ENCODE results near the gene MGME1. TPM values are rescaled to one million over a fixed set of nuclear protein-coding genes. Genes with fewer than 3 reads are reported as not detected.

MGME1 gene
- total RNA-seq, 2 experiments from 2014 or later = 28.2 to 30.5 TPM

- Mint-ChIP-seq H3K36me3 (ENCODE audit: low read depth) (peaks cover 48% of the 10 kb centered on the region), H3K9me3 (no peaks in the 10 kb centered on the region), H3K4me3 (no peak overlapping the region), H3K4me1 (ENCODE audit: low read depth) (peaks cover 24% of the 10 kb centered on the region), H3K27me3 (no peaks in the 10 kb centered on the region), H3K27ac (no peak overlapping the region)
- intact Hi-C loops (cut with micrococcal nuclease) = no loop called here
- no peak for ATAC-seq
- no peak for TF ChIP-seq CTCF (IDR thresholded peaks at IDR 0.05)
- DNase-seq = no peak
- ChIA-PET CTCF (no interaction called here), POLR2A (interaction anchor here (0.6 kb wide), 1 partner anchor 87 kb away, joined by 3 read pairs; no protein-coding TSS in a partner anchor)
Measured at GRCh38 chr20:17976305-17976704, 7.5 kb downstream of the MGME1 start.

- intact Hi-C loops (cut with micrococcal nuclease) = no loop called here
- no peaks in the 10 kb centered on the region for H3K9me3 Mint-ChIP-seq
- H3K27ac Mint-ChIP-seq = no peak overlapping the region
- ChIA-PET CTCF (interaction anchor here (1.3 kb wide), 1 partner anchor 10 kb away, joined by 3 read pairs; no protein-coding TSS in a partner anchor), POLR2A (interaction anchor here (0.6 to 2.6 kb wide), 3 partner anchors 15 to 54 kb away, joined by 4 to 8 read pairs (median 7); partner anchors contain the start of genes MGME1 and SNX5)
- no peak overlapping the region for H3K4me3 Mint-ChIP-seq
- peaks cover 14% of the 10 kb centered on the region for H3K4me1 Mint-ChIP-seq (ENCODE audit: low read depth)
- DNase-seq (no peak), ATAC-seq (no peak)
- peaks cover 37% of the 10 kb centered on the region for H3K36me3 Mint-ChIP-seq (ENCODE audit: low read depth)
- no peak for TF ChIP-seq CTCF (IDR thresholded peaks at IDR 0.05)
- H3K27me3 Mint-ChIP-seq = no peaks in the 10 kb centered on the region
Measured at GRCh38 chr20:17985388-17986018, 16.7 kb downstream of the MGME1 start.

GRCh38 chr20:17987988-17988387 lies 19.2 kb downstream of the MGME1 start:
- ChIA-PET CTCF (no interaction called here), POLR2A (interaction anchor here (1.5 kb wide), 1 partner anchor 28 kb away, joined by 5 read pairs; no protein-coding TSS in a partner anchor)
- Mint-ChIP-seq H3K4me3 (no peak overlapping the region), H3K27me3 (no peaks in the 10 kb centered on the region), H3K9me3 (no peaks in the 10 kb centered on the region), H3K4me1 (ENCODE audit: low read depth) (peaks cover 25% of the 10 kb centered on the region), H3K27ac (no peak overlapping the region), H3K36me3 (ENCODE audit: low read depth) (peaks cover 32% of the 10 kb centered on the region)
- intact Hi-C loops (cut with micrococcal nuclease) = no loop called here
- TF ChIP-seq CTCF (IDR thresholded peaks at IDR 0.05) = no peak
- no peak for ATAC-seq
- no peak for DNase-seq

GRCh38 chr20:17990278-17990972 lies 21.6 kb downstream of the MGME1 start:
- ATAC-seq = no peak
- ChIA-PET CTCF (no interaction called here), POLR2A (interaction anchor here (0.7 to 1.5 kb wide), 3 partner anchors 8 to 25 kb away, joined by 3 to 10 read pairs (median 3); no protein-coding TSS in a partner anchor)
- TF ChIP-seq CTCF (IDR thresholded peaks at IDR 0.05) = no peak
- Mint-ChIP-seq H3K27ac (no peak overlapping the region), H3K4me1 (ENCODE audit: low read depth) (peaks cover 32% of the 10 kb centered on the region), H3K27me3 (peaks cover 5% of the 10 kb centered on the region), H3K4me3 (no peak overlapping the region), H3K36me3 (ENCODE audit: low read depth) (peaks cover 25% of the 10 kb centered on the region), H3K9me3 (no peaks in the 10 kb centered on the region)
- intact Hi-C loops (cut with micrococcal nuclease) = loop anchor here (10.0 kb wide), 2 partner anchors 306 to 486 kb away; partner anchors contain the start of gene RRBP1
- no peak for DNase-seq
